Activated CD8-positive, alpha-beta memory T cell treated with anti-CD3 and anti-CD28 coated beads, Interleukin-2, amount 10 ng/mL, durations not matched to agents 7 days and 5 days (primary cell): ENCODE measurements around the gene NOS1. TPM values are rescaled to one million over a fixed set of nuclear protein-coding genes. Genes with fewer than 3 reads are reported as not detected.

Experiments used
- ATAC-seq: fragments of 150-1000 bp; cut with Tn5 transposase; one replicate; pipeline ENCODE4 v1.10.0; 2021; ENCODE audit warnings: moderate library complexity
- CTCF ChIA-PET: fragments of 350-600 bp; sonication (Branson Sonifier 250); formaldehyde crosslinking; loops from one replicate; lab custom pipeline; 2021; ENCODE audit warnings: antibody characterized with exemption; lab: Charles Lee
- DNase-seq: peaks from one replicate; pipeline ENCODE4 v3.0.0-alpha.2; 2020
- H3K27ac Mint-ChIP-seq: one replicate; pipeline ENCODE4 v1.8.0; 2021; ENCODE audit warnings: mild to moderate bottlenecking, mixed read lengths
- H3K27me3 Mint-ChIP-seq: one replicate; pipeline ENCODE4 v1.8.0; 2021; ENCODE audit warnings: mixed read lengths
- H3K36me3 Mint-ChIP-seq: one replicate; pipeline ENCODE4 v1.8.0; 2021; ENCODE audit warnings: mild to moderate bottlenecking, mixed read lengths
- H3K4me1 Mint-ChIP-seq: one replicate; pipeline ENCODE4 v1.8.0; 2021; ENCODE audit warnings: mixed read lengths
- H3K4me3 Mint-ChIP-seq: one replicate; pipeline ENCODE4 v1.8.0; 2021; ENCODE audit warnings: mild to moderate bottlenecking, moderate library complexity, mixed read lengths
- H3K9me3 Mint-ChIP-seq: one replicate; pipeline ENCODE4 v1.8.0; 2022; ENCODE audit warnings: low read depth, mixed read lengths
- total RNA-seq, 2 experiments: library from RNA; stranded (reverse); gene quantifications; one replicate each; pipeline ENCODE4 v1.2.3, GENCODE V29; 2021

The NOS1 gene
- total RNA-seq, 2 experiments from 2014 or later = not detected

DNA sequence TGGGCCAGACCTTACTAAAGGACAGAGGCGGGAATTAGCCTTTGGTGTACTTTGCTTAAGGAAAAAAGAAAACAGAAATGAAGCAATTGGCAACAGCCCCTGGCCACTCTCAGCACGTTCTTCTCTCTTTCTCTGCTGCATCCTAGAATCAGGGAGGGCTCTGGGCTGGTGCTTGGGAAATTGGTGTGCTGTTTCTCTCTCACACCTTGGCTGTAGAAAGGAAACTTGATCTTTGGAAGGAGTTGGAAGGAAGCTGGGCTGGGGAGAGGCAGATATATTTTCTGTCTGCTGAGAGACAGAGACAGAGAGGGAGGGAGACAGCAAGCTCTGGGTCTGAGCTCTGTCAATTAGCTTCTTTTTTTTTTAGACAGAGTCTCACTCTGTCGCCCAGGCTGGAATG lies 27.4 kb downstream of the NOS1 start:
- no peak overlapping the region for H3K27ac Mint-ChIP-seq
- no peaks in the 10 kb centered on the region for H3K36me3 Mint-ChIP-seq
- no peak overlapping the region for H3K4me3 Mint-ChIP-seq
- no peaks in the 10 kb centered on the region for H3K9me3 Mint-ChIP-seq
- H3K4me1 Mint-ChIP-seq = no peaks in the 10 kb centered on the region
- ATAC-seq = no peak
- no peak for DNase-seq
- peaks cover 18% of the 10 kb centered on the region for H3K27me3 Mint-ChIP-seq
- CTCF ChIA-PET = no interaction called here

GRCh38 chr12:117333331-117333881 lies 28.0 kb downstream of the NOS1 start:
- H3K27ac Mint-ChIP-seq = no peak overlapping the region

GRCh38 chr12:117331691-117332090 lies 29.7 kb downstream of the NOS1 start:
- ATAC-seq (no peak), DNase-seq (no peak)
- H3K27ac Mint-ChIP-seq = no peak overlapping the region
- H3K27me3 Mint-ChIP-seq = peaks cover 14% of the 10 kb centered on the region
- CTCF ChIA-PET = interaction anchor here (1.6 kb wide), 1 partner anchor 35 kb away, joined by 3 read pairs; no protein-coding TSS in a partner anchor
- H3K36me3 Mint-ChIP-seq = no peaks in the 10 kb centered on the region
- H3K4me1 Mint-ChIP-seq = no peaks in the 10 kb centered on the region
- no peak overlapping the region for H3K4me3 Mint-ChIP-seq
- H3K9me3 Mint-ChIP-seq = no peaks in the 10 kb centered on the region

More at GRCh38 chr12:117333331-117333881, 28.0 kb downstream of the NOS1 start:
- CTCF ChIA-PET = interaction anchor here (1.6 kb wide), 1 partner anchor 34 kb away, joined by 3 read pairs; no protein-coding TSS in a partner anchor
- no peaks in the 10 kb centered on the region for H3K4me1 Mint-ChIP-seq
- no peaks in the 10 kb centered on the region for H3K9me3 Mint-ChIP-seq
- no peak overlapping the region for H3K4me3 Mint-ChIP-seq
- no peak for DNase-seq
- no peaks in the 10 kb centered on the region for H3K36me3 Mint-ChIP-seq
- no peak for ATAC-seq
- peaks cover 14% of the 10 kb centered on the region for H3K27me3 Mint-ChIP-seq

- Mint-ChIP-seq H3K4me1 (no peaks in the 10 kb centered on the region), H3K27me3 (peaks cover 12% of the 10 kb centered on the region), H3K9me3 (no peaks in the 10 kb centered on the region), H3K36me3 (no peaks in the 10 kb centered on the region), H3K4me3 (no peak overlapping the region), H3K27ac (no peak overlapping the region)
- CTCF ChIA-PET = no interaction called here
- DNase-seq (no peak), ATAC-seq (no peak)
These were observed 30.8 kb downstream of the NOS1 start for GRCh38 chr12:117330441-117331113.

DNA sequence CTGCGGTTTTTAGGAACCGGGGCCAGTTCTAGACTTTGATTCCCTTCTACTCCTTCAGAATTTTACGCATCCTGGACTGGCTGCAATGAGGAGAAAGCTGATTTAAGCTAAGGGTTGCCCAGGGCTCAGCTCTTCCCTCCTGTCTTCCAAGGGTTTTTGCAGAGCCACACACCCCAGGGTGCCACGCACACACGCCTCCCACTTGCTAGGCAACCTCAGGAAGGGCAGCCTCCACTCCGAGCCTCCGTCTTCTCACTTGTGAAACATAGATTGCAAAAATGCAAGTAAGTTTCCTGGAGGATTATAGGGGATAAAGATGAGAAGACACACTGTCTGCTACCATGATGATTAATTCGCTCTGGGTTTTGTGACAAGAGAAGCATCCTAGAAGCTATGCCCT lies 31.7 kb downstream of the NOS1 start:
- no peaks in the 10 kb centered on the region for H3K9me3 Mint-ChIP-seq
- H3K4me1 Mint-ChIP-seq = no peaks in the 10 kb centered on the region
- peaks cover 5% of the 10 kb centered on the region for H3K27me3 Mint-ChIP-seq
- H3K4me3 Mint-ChIP-seq = no peak overlapping the region
- CTCF ChIA-PET = no interaction called here
- ATAC-seq (no peak), DNase-seq (no peak)
- H3K27ac Mint-ChIP-seq = no peak overlapping the region
- no peaks in the 10 kb centered on the region for H3K36me3 Mint-ChIP-seq

DNA sequence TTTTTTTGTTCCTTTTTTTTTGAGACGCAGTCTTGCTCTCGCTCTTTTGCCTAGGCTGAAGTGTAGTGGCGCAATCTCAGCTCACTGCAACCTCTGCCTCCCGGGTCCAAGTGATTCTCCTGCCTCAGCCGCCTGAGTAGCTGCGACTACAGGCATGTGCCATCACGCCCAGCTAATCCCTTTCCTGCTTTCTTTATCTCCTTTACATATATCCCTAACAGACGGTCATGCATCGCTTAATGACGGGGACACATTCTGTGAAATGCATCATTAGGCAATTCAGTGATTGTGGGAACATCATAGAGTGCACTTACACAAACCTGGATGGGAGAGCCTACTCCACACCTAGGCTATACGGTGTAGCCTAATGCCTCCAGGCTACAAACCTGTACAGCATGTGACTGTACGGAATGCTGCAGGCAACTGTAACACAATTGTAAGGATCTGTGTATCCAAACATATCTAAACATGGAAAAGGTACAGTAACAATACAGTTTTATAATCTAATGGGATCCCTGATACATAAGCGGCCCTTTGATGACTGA lies 32.8 kb downstream of the NOS1 start:
- Mint-ChIP-seq H3K9me3 (no peaks in the 10 kb centered on the region), H3K4me1 (no peaks in the 10 kb centered on the region), H3K4me3 (no peak overlapping the region), H3K27me3 (no peaks in the 10 kb centered on the region), H3K27ac (no peak overlapping the region), H3K36me3 (no peaks in the 10 kb centered on the region)
- CTCF ChIA-PET = no interaction called here
- ATAC-seq (no peak), DNase-seq (no peak)

GRCh38 chr12:117322428-117322827 lies 39.0 kb downstream of the NOS1 start:
- DNase-seq (no peak), ATAC-seq (no peak)
- CTCF ChIA-PET = no interaction called here
- H3K9me3 Mint-ChIP-seq = no peaks in the 10 kb centered on the region
- H3K4me1 Mint-ChIP-seq = no peaks in the 10 kb centered on the region
- no peak overlapping the region for H3K27ac Mint-ChIP-seq
- H3K27me3 Mint-ChIP-seq = no peaks in the 10 kb centered on the region
- H3K4me3 Mint-ChIP-seq = no peak overlapping the region
- no peaks in the 10 kb centered on the region for H3K36me3 Mint-ChIP-seq

DNA sequence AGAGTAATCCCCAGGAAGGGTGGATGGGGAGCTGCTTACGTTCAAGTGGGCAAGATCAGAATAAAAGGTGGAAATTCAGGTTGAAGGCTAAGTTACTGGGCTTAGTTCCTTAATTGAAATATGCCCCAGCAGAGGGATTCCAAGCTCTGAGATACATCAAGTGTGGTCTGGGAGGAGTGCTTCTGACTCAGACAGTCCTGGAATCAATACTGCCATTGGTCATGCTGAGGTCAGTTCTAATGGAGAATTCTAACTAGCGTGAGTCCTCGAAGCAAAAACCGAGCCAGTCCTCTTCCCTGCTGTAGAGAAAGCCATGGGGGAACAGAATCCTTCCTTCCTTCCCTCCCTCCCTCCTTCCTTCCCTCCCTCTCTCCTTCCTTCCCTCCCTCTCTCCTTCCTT lies 39.9 kb downstream of the NOS1 start:
- DNase-seq = no peak
- Mint-ChIP-seq H3K4me3 (no peak overlapping the region), H3K27me3 (no peaks in the 10 kb centered on the region), H3K27ac (no peak overlapping the region), H3K9me3 (no peaks in the 10 kb centered on the region), H3K36me3 (no peaks in the 10 kb centered on the region), H3K4me1 (no peaks in the 10 kb centered on the region)
- CTCF ChIA-PET = no interaction called here
- ATAC-seq = no peak

GRCh38 chr12:117318591-117318990 lies 42.8 kb downstream of the NOS1 start:
- ATAC-seq = no peak
- Mint-ChIP-seq H3K4me3 (no peak overlapping the region), H3K27ac (no peak overlapping the region), H3K36me3 (no peaks in the 10 kb centered on the region), H3K4me1 (no peaks in the 10 kb centered on the region), H3K9me3 (no peaks in the 10 kb centered on the region), H3K27me3 (no peaks in the 10 kb centered on the region)
- CTCF ChIA-PET = no interaction called here
- no peak for DNase-seq

DNA sequence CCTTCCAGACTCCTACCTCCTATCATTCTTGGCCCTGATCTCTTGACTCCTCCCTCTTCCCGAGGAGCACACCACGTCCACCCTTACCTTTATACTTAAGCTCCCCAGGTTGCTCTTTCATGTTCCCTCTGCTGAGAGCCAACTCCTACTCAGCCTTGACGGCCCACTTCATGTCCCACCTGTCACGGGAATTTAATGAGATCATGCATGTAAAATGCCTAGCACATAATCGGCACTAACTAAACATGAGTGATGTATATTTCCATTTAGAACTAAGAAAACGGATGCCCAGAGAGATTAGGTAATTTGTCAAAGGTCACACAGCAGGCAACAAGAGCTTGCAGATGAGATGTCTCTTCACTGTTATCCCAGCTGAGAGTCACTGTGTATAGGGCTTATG lies 45.1 kb downstream of the NOS1 start:
- H3K27me3 Mint-ChIP-seq = no peaks in the 10 kb centered on the region
- DNase-seq (no peak), ATAC-seq (no peak)
- H3K36me3 Mint-ChIP-seq = no peaks in the 10 kb centered on the region
- H3K4me1 Mint-ChIP-seq = no peaks in the 10 kb centered on the region
- no peak overlapping the region for H3K27ac Mint-ChIP-seq
- no peaks in the 10 kb centered on the region for H3K9me3 Mint-ChIP-seq
- CTCF ChIA-PET = no interaction called here
- H3K4me3 Mint-ChIP-seq = no peak overlapping the region

DNA sequence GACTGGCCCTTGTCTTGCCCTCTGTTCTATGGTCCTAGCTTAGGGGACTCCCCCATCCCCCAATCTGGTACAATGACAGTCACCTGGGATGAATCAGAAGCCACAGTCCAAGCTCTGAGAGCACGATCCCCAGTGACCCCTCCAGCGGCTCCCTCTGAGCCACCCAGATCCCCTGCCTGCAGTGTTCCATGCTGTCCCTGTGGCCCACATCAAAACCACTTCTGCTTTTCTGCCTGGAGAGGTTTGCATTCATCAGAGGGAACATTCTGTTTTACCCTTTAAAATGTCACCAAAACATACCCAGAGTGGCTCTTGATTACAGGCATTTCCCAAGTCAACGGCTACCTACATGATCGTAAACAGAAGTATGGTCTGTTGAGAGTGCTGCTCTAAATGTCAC lies 47.5 kb downstream of the NOS1 start:
- CTCF ChIA-PET = no interaction called here
- H3K36me3 Mint-ChIP-seq = no peaks in the 10 kb centered on the region
- H3K4me1 Mint-ChIP-seq = no peaks in the 10 kb centered on the region
- no peaks in the 10 kb centered on the region for H3K27me3 Mint-ChIP-seq
- H3K9me3 Mint-ChIP-seq = no peaks in the 10 kb centered on the region
- no peak overlapping the region for H3K4me3 Mint-ChIP-seq
- no peak for DNase-seq
- H3K27ac Mint-ChIP-seq = no peak overlapping the region
- ATAC-seq = no peak

GRCh38 chr12:117312770-117313169 lies 48.7 kb downstream of the NOS1 start:
- Mint-ChIP-seq H3K4me3 (no peak overlapping the region), H3K27ac (no peak overlapping the region), H3K27me3 (no peaks in the 10 kb centered on the region), H3K4me1 (no peaks in the 10 kb centered on the region), H3K36me3 (no peaks in the 10 kb centered on the region), H3K9me3 (no peaks in the 10 kb centered on the region)
- ATAC-seq (no peak), DNase-seq (no peak)
- CTCF ChIA-PET = no interaction called here

GRCh38 chr12:117309276-117309925 lies 52.0 kb downstream of the NOS1 start:
- ATAC-seq (no peak), DNase-seq (no peak)
- Mint-ChIP-seq H3K4me3 (no peak overlapping the region), H3K36me3 (no peaks in the 10 kb centered on the region), H3K4me1 (no peaks in the 10 kb centered on the region), H3K27ac (no peak overlapping the region), H3K9me3 (no peaks in the 10 kb centered on the region), H3K27me3 (no peaks in the 10 kb centered on the region)
- CTCF ChIA-PET = no interaction called here

DNA sequence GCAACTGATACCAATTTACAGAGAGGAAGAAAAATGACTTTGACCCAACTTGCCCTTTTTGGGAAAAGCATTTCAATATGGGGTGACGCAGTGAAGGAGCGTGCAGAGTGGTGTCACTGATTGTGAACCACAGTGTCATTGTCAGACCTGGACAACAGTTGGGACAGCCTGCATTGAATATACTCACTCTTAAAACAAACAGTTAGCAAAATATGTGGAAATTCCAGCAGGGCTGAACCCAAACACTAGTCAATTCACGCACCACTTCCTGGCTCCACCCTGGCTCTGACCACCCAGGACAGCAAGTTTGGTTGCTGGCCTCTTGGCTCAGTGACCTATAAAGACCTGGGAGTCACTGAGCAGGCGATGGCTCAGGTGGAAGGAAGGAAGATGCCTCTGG lies 61.3 kb downstream of the NOS1 start:
- H3K27me3 Mint-ChIP-seq = no peaks in the 10 kb centered on the region

More for the DNA sequence above, 61.3 kb downstream of the NOS1 start:
- Mint-ChIP-seq H3K4me1 (no peaks in the 10 kb centered on the region), H3K27ac (no peak overlapping the region), H3K36me3 (no peaks in the 10 kb centered on the region), H3K4me3 (no peak overlapping the region), H3K9me3 (no peaks in the 10 kb centered on the region)
- DNase-seq = no peak
- ATAC-seq = no peak
- CTCF ChIA-PET = no interaction called here
